ENCODE data around the gene SREBF1.

Gene SREBF1

DNA sequence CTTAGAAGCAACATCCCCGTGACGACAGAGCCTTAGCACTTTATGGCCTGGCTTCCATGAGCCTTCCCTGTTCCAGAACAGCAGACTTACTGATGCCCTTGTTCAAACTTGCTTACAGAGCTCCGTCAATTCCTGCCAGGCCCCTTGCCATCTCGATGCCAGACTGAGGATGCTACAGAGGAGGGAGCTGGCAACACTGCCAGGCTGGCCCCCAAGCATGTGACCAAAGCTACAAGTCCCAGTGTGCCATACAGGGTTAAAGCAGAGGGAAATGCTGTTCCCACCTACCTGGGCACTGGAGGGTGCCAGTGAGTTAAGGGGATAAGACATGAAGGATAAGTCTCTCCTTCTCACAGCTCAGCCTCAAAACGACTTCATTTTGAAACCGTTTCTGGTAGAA lies 33.5 kb upstream of the SREBF1 start:
- Histone ChIP-seq H3K79me2 (ENCODE audit: insufficient read depth, low read length) (no peaks in the 10 kb centered on the region), H3K9me3 (ENCODE audit: insufficient read depth, low read length, severe bottlenecking) (no peaks in the 10 kb centered on the region), H3K9ac (ENCODE audit: low read depth, low read length) (no peak overlapping the region), H2AFZ (ENCODE audit: low read depth, low read length) (no peak overlapping the region), H4K20me1 (ENCODE audit: insufficient read depth, low read length) (no peaks in the 10 kb centered on the region), H3K27ac (ENCODE audit: low read length) (no peak overlapping the region), H3K4me2 (ENCODE audit: insufficient read depth, low read length) (no peak overlapping the region), H3K27me3 (ENCODE audit: insufficient read depth, low read length, poor library complexity) (no peaks in the 10 kb centered on the region), H3K36me3 (ENCODE audit: insufficient read depth, low read length) (no peaks in the 10 kb centered on the region), H3K4me1 (ENCODE audit: insufficient read depth, low read length) (peaks cover 9% of the 10 kb centered on the region), H3K4me3 (ENCODE audit: low read depth in 1 of 2, low read length in 2 of 2) (no peak overlapping the region)
- ATAC-seq (ENCODE audit: insufficient read depth, low read depth) (no peak), DNase-seq (no peak)
- TF ChIP-seq, protein P1, sequence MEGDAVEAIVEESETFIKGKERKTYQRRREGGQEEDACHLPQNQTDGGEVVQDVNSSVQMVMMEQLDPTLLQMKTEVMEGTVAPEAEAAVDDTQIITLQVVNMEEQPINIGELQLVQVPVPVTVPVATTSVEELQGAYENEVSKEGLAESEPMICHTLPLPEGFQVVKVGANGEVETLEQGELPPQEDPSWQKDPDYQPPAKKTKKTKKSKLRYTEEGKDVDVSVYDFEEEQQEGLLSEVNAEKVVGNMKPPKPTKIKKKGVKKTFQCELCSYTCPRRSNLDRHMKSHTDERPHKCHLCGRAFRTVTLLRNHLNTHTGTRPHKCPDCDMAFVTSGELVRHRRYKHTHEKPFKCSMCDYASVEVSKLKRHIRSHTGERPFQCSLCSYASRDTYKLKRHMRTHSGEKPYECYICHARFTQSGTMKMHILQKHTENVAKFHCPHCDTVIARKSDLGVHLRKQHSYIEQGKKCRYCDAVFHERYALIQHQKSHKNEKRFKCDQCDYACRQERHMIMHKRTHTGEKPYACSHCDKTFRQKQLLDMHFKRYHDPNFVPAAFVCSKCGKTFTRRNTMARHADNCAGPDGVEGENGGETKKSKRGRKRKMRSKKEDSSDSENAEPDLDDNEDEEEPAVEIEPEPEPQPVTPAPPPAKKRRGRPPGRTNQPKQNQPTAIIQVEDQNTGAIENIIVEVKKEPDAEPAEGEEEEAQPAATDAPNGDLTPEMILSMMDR (IDR thresholded peaks at IDR 0.05; ENCODE audit: borderline replicate concordance, extremely low read depth, low read length, poor library complexity, severe bottlenecking), result peak; percentile 30
- TF ChIP-seq EZH2 (IDR thresholded peaks at IDR 0.05; ENCODE audit: borderline replicate concordance, low read depth, low read length, severe bottlenecking), result no peak

DNA sequence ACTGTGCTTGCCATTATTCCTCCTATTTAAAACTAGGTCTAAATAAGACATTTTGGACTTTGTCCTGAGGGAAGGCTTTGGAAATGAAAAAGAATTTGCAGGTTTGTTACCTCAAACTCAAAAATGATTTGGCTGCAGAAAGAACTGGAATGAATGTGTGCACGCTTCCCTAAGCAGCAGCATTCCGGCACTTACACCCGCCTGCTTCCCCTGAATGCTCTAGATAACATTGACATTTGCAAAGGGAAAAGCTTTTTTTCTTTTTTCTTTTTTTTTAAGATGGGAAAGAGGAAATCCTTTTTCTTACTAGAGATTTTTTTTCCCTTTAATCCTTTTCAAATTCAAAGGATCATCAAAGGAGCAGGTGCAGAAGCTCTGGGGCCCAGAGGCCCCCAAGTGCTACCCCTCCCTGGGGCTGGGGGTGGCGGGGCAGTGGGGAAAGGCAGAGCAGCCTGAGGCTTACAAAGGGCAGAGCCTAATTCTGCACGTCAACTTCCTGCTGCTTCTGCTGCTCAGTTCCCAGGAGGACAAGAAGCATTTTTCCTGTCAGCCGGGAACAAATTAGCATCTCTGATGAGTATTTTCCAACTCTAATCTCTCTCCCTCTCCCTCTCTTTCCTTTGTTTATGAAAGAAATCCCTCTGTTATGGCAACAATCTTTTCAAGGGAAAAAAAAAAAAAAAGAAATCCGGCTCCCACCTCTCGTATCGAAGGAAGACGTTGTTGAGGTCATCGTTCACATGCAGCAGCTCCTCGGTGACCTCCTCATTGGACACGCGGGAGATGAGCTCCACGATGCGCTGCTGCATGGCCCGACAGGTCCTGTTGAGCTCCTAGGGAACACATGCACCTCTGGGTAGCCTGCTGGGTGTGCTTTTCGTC lies 32.1 kb upstream of the SREBF1 start:
- H4K20me1 ChIP-seq (ENCODE audit: insufficient read depth, low read length), result no peaks in the 10 kb centered on the region
- DNase-seq, result peak; percentile 50
- H3K27ac ChIP-seq (ENCODE audit: low read length), result no peak overlapping the region
- H3K9ac ChIP-seq (ENCODE audit: low read depth, low read length), result no peak overlapping the region
- H3K79me2 ChIP-seq (ENCODE audit: insufficient read depth, low read length), result no peaks in the 10 kb centered on the region
- no peaks in the 10 kb centered on the region for H3K36me3 ChIP-seq (ENCODE audit: insufficient read depth, low read length)
- H3K4me1 ChIP-seq (ENCODE audit: insufficient read depth, low read length), result peaks cover 9% of the 10 kb centered on the region
- no peak overlapping the region for H2AFZ ChIP-seq (ENCODE audit: low read depth, low read length)
- no peaks in the 10 kb centered on the region for H3K9me3 ChIP-seq (ENCODE audit: insufficient read depth, low read length, severe bottlenecking)
- ATAC-seq (ENCODE audit: insufficient read depth, low read depth), result peak; percentile 79
- no peaks in the 10 kb centered on the region for H3K27me3 ChIP-seq (ENCODE audit: insufficient read depth, low read length, poor library complexity)
- H3K4me2 ChIP-seq (ENCODE audit: insufficient read depth, low read length), result no peak overlapping the region
- TF ChIP-seq EZH2 (IDR thresholded peaks at IDR 0.05; ENCODE audit: borderline replicate concordance, low read depth, low read length, severe bottlenecking), result no peak
- TF ChIP-seq, protein P1 (IDR thresholded peaks at IDR 0.05; ENCODE audit: borderline replicate concordance, extremely low read depth, low read length, poor library complexity, severe bottlenecking), result no peak
- H3K4me3 ChIP-seq (ENCODE audit: low read depth in 1 of 2, low read length in 2 of 2), result no peak overlapping the region

DNA sequence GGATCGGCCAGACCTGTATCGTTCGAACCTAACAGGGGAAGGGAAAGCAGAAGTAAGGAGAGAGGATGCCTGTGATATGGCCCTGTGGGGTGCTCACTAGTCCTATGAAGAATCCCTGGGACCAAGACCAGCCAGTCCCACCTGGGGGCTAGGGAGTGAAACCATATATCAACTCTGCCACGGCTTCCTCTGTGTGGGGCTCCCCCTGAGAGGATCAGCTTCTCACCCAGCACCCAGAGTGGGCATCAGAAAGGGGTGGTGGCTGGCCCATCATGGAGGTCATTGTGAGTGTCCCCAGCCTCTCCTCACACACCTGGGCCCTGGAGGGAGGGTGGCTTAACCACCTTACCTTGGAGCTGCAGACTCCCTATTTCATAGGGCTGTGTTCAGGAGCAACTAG lies 30.1 kb upstream of the SREBF1 start:
- Histone ChIP-seq H3K9ac (ENCODE audit: low read depth, low read length) (no peak overlapping the region), H3K9me3 (ENCODE audit: insufficient read depth, low read length, severe bottlenecking) (no peaks in the 10 kb centered on the region), H3K36me3 (ENCODE audit: insufficient read depth, low read length) (no peaks in the 10 kb centered on the region), H3K27ac (ENCODE audit: low read length) (no peak overlapping the region), H3K4me3 (ENCODE audit: low read depth in 1 of 2, low read length in 2 of 2) (no peak overlapping the region), H3K79me2 (ENCODE audit: insufficient read depth, low read length) (no peaks in the 10 kb centered on the region), H4K20me1 (ENCODE audit: insufficient read depth, low read length) (no peaks in the 10 kb centered on the region), H3K4me1 (ENCODE audit: insufficient read depth, low read length) (peaks cover 9% of the 10 kb centered on the region), H3K4me2 (ENCODE audit: insufficient read depth, low read length) (no peak overlapping the region), H2AFZ (ENCODE audit: low read depth, low read length) (no peak overlapping the region), H3K27me3 (ENCODE audit: insufficient read depth, low read length, poor library complexity) (no peaks in the 10 kb centered on the region)
- TF ChIP-seq EZH2 (IDR thresholded peaks at IDR 0.05; ENCODE audit: borderline replicate concordance, low read depth, low read length, severe bottlenecking), result no peak
- TF ChIP-seq, protein P1 (IDR thresholded peaks at IDR 0.05; ENCODE audit: borderline replicate concordance, extremely low read depth, low read length, poor library complexity, severe bottlenecking), result no peak
- no peak for ATAC-seq (ENCODE audit: insufficient read depth, low read depth)
- no peak for DNase-seq
